Medulla oblongata (tissue), 1 donor: ENCODE data around the gene DNAI4.
"Not testable (repeated sequence)": the region's sequence is repeated elsewhere in the genome, so short reads cannot be mapped to it uniquely, and the experiment has no call there.

Experiments used
- DNase-seq: peaks from one replicate; pipeline ENCODE4 v3.0.0-alpha.2; 2015; ENCODE audit errors: extremely low spot score

DNAI4 gene

DNA sequence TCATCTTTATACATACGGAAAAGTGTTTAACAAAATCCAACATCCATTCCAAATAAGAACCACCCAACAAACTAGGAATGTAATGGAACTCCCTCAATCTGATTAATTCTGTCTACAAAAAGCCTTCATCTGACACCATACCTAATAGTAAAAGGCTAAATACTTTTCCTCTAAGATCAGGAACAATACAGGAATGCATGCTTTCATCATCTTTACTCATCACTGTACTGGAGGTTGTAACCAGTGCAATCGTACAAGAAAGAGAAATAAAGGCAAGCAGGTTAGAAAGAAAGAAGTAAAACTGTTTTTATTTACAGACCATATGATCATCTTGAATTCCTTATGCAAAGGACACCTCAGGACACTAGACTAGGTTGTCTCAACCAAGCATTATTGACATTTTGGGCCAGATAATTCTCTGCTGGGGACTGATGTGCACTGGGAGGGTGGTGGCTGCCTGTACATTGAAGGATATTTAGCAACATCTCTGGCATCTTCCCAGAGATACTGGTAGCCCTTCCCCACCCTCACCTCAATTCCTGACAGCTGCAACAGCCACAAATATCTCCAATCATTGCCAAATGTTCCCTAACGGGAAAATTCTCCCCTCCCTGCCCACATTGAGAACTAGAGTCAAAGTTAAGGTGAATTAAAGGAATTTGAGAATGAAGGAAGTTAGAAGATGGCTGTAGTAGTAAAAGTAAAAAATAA lies 93.0 kb downstream of the DNAI4 start:
- no peak for DNase-seq

DNA sequence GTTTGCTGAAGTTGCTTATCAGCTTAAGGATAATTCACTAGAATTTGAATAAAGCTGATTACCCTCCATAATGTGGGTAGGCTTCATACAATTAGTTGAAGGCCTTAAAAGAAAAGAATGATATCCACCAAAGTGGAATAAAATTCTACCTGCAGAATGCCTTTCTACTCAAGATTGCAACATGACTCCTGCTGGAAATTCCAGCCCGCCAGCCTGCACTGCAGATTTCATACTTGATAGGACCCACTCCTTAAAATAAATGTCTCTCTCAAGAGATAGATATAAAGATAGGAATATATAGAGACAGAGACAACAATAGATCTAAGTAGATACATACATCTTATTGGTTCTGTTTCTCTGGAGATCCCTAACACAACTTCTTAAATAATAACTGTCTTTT lies 99.9 kb downstream of the DNAI4 start:
- no peak for DNase-seq

DNA sequence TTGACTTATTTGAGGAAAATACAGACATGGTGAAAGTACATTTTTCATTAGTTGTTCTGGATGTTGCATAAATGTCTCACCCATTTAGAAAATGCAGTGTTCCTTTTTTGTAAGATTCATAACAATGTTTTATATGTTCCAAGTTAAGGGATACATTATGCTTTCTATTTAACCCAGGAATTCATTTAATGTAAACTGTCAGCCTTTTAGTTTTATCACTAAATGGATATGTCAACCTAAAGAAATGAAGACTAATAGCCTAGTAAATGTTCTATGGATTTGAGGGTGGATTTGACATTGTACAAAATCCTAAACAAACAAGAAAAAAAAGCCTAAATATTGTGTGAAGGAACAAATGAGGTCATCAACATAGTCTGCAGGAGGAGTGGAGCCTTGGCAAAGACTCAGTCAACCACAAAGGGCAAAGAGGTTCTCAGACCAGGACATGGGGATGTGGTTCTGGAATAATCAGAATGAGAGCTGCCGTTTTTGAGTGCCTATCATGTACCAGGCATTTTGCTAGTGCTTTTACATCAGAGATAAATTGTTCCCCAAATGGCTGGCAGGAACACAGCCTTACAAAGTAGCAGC lies 114.8 kb downstream of the DNAI4 start:
- no peak for DNase-seq

DNA sequence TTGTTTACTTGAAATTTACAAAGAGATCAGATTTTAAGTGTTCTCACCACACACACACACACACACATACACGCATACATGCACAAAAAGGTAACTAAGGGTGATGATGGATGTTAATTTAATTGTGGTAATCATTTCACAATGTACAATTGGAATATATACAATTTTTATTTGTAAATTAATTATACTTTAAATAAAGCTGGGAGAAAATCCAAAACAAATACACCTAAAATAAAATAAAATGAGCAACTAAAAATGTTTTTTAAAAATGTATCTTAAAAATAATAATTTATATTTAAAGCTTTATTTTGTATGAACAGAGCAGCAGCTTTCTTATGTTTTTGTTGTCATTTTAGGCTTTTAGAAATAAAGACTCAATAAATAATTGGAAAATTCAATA lies 115.4 kb downstream of the DNAI4 start:
- DNase-seq: no peak

DNA sequence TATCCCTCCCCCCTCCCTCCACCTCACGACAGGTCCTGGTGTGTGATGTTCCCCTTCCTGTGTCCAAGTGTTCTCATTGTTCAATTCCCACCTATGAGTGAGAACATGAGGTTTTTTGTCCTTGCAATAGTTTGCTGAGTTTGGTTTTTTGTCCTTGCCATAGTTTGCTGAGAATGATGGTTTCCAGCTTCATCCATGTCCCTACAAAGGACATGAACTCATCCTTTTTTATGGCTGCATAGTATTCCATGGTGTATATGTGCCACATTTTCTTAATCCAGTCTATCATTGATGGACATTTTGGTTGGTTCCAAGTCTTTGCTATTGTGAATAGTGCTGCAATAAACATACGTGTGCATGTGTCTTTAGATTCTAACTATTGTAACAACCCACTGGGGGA lies 128.8 kb downstream of the DNAI4 start:
- DNase-seq: not testable (repeated sequence)

DNA sequence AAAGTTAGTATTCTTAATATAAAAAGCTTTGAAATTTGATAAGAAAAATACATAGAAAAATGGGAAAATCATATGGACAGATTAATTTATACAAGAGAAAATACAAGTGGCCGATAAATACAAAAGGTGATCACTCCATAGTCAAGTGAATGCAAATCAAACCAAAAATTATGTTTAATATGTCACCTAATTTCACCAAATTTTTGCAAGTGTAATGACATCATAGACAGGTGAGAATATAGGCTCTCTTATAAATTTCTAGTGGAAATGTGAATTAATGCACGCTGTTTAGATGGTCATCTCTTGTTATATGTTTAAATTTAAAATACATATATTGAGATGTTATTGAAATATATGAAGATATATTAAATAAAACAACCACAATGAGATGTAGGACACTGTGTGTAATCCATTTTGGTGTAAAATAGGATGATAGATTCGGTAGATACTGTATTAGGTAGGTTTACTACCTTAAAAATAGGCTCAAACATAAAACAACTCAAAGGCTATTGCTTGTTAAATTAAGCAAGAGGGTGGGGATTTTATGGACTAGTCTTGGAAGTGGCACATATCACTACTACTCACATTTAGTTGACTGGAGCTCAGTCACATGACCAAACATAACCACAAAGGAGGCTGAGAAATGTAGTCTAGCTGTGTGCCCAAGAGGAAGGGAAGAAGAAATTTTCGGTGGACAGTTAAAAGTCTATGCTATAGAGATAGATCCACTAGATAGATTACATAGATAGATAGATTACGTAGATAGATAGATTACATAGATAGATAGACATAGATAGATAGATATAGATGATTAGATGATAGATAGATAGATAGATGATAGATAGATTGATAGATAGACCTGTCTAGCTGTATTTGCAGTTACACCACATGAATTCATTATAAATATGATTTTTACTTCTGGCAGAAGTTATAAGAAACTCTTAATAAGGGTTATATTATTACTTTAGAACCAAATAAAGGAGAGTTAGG lies 132.7 kb downstream of the DNAI4 start:
- DNase-seq: no peak

DNA sequence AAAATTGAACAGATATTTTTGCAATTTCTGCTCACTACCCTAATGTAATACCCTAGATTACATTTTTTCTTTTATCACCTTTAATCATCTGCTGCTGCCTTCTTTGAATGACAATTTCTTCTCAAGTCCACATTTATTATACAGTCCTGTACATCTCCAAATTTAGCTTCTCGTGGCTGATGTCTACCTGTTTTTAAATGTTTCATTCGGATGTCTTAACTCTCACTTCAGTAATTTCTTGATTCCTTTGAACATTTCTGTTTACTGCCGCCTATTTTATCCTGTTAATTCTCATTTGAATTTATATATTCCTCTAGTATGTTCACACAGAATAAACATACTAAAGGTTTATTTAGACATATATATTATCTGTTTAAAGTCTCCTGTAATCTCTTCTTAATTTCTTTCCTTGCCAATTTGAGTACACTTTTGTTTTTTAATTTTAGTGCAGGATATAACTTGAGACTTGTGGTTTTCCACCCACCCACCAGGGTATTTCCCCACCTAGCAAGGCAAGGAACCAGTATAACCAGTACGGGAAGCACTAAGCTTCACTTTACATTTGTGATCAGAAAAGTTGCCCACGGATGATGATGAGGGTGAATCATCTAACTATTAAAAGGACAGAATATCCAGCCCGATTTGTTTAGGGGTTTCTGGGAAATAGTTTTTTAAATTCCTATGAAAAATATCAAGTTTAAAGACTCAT lies 136.3 kb downstream of the DNAI4 start:
- DNase-seq: no peak

DNA sequence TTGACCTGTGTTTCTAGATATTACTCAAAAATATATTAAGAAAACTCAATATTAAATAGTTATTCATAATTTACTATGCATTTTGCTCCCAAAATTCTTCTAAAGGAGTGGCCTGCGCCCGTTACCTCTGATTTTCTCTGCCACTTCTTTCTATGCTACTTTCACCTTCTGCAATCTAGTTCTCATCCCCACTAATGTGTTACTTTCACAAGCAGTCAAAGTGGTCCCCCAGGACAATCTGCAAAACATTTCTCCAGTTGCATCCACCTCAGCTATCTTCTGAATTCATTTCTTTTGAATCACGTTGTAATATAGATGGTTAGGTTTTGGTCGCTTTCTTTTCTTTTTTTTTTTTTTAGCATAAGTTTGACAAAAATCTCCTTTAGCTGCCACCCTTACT lies 137.0 kb downstream of the DNAI4 start:
- no peak for DNase-seq

DNA sequence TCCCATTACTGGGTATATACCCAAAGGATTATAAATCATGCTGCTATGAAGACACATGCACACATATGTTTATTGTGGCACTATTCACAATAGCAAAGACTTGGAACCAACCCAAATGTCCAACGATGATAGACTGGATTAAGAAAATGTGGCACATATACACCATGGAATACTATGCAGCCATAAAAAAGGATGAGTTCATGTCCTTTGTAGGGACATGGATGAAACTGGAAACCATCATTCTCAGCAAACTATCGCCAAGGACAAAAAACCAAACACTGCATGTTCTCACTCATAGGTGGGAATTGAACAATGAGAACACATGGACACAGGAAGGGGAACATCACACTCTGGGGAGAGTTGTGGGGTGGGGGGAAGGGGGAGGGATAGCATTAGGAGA lies 138.9 kb downstream of the DNAI4 start:
- not testable (repeated sequence) for DNase-seq

DNA sequence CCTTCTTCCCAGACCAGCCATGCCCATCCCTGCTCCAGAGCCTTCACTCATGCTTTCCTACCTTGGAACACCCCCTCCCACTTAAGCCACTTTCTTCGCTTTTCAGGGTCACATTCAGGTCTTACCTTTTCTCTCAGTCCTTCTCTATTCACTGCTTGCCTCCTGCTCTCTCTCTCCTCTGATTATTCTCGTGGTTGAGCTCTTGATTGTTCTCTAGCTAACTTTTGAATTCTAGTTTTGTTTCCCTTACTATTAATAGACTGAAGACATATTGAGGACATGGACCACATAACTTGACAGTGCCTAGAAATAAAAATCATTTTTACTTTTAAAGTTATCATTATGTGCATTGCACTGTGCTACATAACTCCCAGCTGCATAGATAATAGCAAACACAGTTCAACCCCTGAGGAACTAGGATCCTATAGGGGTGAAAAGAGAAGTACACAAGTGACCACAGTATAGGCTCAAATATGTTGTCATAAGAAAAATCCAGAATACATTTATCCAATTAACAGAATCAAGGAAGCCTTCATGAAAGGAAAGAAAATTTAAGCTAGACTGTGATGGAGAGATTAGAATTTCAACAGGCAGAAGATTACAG lies 145.1 kb downstream of the DNAI4 start:
- no peak for DNase-seq

DNA sequence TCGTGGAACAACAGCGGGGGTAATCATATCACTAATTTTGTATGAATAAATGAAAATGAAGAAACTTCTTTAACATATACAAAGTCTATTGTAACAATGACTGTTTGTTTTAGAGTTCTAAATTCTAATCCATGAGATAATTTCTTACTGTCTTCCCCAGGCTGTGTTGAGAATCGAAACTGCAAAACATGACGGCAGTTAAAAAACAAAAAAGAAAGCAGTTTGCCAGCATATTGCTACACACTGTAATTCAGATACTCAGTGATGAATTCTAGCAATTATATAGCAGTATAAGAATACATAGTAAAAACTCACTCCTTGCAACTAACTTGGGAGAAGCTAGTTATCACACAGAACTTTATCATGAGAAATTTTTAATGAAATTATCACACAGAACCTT lies 145.7 kb downstream of the DNAI4 start:
- DNase-seq: no peak

DNA sequence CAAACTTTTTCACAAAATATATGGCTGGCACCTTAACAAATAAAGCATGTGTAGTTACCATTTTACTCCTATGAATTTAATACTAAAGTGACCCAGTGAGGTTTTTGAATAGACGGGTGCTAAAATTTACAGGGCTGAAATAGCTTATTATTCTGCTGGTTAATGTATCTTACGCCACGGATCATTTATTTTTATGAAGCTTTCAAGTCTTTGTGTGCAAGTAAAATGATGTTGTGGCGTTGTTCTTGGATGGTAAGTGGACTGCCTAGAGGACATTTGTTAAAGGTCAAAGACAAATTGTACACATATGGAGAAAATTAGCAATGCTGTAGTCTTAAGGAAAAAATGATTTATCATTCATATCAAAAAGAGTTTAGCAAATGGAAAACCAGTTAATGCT lies 146.4 kb downstream of the DNAI4 start:
- no peak for DNase-seq

DNA sequence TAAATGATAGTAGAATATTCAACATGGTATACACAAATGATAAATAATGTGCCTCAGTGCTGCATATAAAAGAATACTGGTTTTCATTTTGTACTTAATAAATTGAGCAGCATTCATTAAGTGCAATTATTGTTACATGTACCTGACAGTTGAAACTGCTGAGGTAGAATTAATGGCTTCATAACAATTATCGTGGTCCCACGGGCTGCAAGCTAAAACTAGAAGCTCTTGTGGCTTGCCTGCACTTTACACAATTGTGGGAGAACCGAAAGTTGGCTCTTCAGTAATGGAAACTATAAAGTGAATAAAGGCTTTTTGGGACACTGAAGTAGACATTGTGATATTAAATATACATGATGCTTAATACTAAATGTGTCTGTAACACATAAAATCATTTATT lies 146.8 kb downstream of the DNAI4 start:
- no peak for DNase-seq

DNA sequence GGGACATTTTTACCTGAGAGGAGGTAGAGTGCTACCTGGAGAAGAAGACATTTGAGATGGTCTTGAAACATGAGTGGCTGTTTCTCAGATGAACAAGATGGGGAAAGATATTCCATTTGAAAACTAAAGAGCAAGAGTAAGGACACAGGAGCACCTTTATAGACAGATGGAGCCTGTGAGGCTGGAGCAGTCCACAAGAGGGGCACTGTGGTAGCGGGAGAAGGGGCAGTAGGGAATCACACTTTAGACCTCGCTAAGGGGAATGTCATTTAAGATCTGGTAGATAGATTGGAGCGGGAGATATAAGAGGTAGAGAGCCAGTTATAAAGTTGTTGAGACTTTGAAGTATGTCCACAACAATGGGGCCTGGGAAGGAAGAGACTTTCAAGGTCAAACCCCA lies 149.0 kb downstream of the DNAI4 start:
- DNase-seq: no peak

DNA sequence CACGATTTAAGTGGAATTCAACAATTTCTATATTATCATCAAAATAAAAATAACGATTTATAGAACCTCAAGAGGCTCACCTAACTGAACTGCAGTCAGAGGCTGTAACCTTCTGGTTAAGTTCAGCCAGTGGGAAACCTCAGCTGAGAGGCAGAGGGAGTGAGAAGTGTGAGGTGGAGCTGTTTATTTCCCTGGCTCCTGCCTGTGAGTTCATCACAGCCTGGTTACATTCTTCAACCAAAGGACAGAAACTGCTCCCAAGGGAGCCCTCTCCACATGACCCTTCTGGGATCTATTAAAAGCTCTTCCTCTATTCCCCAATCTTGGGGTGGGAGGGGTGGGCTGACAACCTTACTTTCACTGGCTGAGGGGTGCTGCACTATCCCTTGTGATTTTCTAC lies 150.2 kb downstream of the DNAI4 start:
- no peak for DNase-seq

DNA sequence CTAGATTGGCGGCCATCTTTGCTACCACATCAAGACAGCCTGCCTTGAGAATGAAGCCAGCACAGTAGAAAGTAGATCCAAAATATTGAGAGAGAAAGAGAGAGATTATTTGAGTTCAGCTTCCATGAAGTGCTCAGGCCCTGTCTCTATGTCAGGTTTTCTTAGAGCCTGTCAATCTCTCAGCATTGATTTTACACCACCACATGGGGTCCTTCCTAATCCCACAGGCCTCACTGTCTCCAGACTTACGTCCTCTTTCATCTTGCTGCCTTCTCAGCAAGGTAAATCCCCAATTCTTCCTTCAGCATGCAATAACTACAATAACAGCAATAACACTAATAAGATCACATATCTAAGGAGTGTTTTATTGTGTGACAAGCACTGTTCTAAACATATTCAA lies 151.4 kb downstream of the DNAI4 start:
- DNase-seq: no peak

DNA sequence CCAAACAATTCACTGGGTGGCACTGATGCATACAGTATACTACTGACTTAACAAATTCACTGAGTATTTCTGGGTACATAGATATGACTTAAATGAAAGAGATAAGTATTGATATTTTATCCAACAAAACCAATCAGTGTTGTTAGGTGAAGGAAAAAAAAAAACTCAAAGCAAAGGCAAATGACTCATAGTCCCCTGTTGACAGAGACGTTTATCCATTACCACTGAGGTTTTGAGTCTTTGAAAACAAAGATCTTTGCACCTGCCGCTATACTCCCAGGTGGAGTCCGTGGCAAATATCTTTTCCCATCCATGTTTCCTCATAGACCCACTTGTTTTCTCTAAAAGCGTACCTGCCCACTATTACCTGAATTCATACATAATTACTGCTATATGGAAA lies 154.0 kb downstream of the DNAI4 start:
- no peak for DNase-seq

DNA sequence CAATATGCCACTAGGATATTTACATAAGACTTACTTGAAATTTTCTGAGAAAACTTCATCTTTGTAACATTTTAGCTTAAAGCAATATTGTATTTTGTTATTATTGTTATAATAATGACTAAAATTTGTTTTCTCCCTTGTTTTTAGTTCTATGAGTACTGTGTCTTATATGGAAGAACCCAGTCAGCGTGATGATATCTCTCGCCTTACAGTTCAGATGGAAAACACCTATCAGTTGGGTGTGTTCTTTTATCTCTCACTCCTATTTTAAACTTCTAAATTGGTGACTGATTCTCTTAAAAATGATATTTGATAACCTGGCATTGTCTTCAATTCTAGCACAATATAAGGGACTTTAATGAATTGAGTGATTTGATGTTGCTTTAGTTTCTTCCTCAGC lies 154.4 kb downstream of the DNAI4 start:
- no peak for DNase-seq

DNA sequence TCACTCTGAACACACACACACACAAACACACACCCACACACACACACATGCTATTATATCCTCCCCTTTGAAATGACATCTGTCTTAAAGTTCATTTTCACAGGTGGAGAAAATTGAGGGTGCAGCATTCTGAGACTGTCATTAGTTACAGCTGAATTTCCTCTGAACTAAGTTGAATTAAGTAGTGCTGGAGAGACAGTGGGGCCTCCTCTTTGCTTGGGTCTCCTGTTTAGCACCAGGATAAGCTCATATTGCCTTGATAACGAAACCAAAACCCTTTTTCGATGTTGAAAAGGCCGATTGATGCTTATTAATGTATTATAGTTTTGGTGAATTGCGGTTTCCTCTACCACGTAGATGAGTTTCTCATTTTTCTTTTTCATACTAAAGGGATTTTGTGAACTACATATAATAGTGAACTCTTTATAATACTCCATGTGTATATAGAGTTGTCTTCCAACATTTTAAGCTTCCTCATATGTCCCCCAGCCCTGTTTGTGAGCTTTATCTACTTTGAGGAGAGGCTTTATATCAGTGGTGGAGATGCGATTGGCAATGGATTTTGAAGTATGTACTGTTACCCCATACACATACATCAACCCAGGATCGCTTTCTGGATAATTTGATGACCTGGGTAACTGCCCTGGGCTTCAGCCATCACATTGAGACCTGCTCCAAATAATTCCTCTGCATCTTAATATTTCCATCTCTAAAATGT lies 155.0 kb downstream of the DNAI4 start:
- DNase-seq: no peak

DNA sequence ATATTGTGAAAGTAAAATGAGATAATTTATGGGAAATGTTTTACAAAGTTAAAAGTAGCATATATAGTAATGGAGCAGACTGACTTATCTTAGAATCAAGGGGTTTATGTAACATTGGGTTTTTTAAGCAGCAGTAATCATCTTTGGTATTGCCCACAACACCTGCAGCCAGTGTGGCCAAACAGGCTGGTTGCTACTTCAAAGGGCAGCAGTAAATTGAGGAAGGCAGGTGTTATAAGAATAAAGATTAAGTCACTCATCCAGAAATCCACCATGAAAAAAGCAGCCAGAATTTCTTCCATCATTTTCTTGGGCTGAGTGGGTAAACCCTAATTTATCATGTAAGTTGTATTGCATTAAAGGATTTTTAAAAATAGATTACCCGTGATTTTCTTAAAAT lies 155.7 kb downstream of the DNAI4 start:
- DNase-seq: no peak

DNA sequence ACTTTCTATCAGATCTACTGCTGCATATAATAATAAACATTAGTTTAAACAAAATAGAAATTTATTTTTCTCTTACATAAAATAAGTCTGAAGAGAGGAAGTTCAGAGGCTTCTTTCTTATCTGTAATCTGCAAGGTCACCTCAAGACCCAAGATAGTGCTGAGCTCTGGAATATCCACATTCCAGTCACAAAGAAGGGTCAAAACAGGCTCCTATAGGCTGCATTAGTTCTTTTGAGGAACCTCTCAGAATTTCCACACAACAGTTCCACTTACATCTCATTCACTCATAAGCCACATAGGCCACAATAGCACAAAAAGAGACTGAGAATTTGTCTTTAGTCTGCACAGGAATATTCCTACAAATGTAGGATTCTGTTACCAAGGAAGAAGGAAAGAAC lies 157.0 kb downstream of the DNAI4 start:
- no peak for DNase-seq
